ENCODE data around the gene POLR3H.

- no peak for TF ChIP-seq CTCF (conservative IDR thresholded peaks at IDR 0.05; ENCODE audit: low read depth, low read length)
- TF ChIP-seq EZH2phosphoT487 (IDR thresholded peaks at IDR 0.05; ENCODE audit: borderline replicate concordance, low read length) = no peak
- TF ChIP-seq EZH2 (IDR thresholded peaks at IDR 0.05; ENCODE audit: low read length, unreplicated experiment) = no peak
Measured at GRCh38 chr22:41557401-41558240, 13.4 kb upstream of the POLR3H start.

Data from PC-3 (cell line).